ENCODE data around the gene PPEF2. TPM values are rescaled to one million over a fixed set of nuclear protein-coding genes. Genes with fewer than 3 reads are reported as not detected.

PPEF2 gene
- total RNA-seq, 1 experiment from 2014 or later = not detected

GRCh38 chr4:75821216-75821615 is 81.0 kb downstream of the PPEF2 start:
- no peaks in the 10 kb centered on the region for H3K9me3 ChIP-seq (ENCODE audit: control insufficient read depth, insufficient read depth, low read depth, low read length)
- no peaks in the 10 kb centered on the region for H3K27me3 ChIP-seq (ENCODE audit: control insufficient read depth, insufficient read depth, low read length)
- no peak for ATAC-seq
- intact Hi-C loops (cut with micrococcal nuclease; ENCODE audit: unreplicated experiment) (no loop called here), in situ Hi-C loops (cut with HindIII; ENCODE audit: low pct_unique_long_range_greater_than_20kb, low sequenced_read_pairs) (no loop called here)
- no TSS peak for BruUV-seq (replicated peaks)
- POLR2A ChIA-PET = no interaction called here
- no peak for DNase-seq (ENCODE audit: low read depth, low spot score)
- no peaks in the 10 kb centered on the region for H3K36me3 ChIP-seq (ENCODE audit: control insufficient read depth, insufficient read depth, low read length)
- H3K4me1 ChIP-seq (ENCODE audit: control insufficient read depth, insufficient read depth, low read length) = no peaks in the 10 kb centered on the region
- no peak overlapping the region for H3K4me3 ChIP-seq (ENCODE audit: low read depth in 2 of 2, low read length in 2 of 2)
- no peak for TF ChIP-seq TCF7L2 (IDR thresholded peaks at IDR 0.05; ENCODE audit: low read depth, low read length)
- no peak for TF ChIP-seq POLR2AphosphoS5 (IDR thresholded peaks at IDR 0.05; ENCODE audit: low read depth, low read length)
- TF ChIP-seq CTCF (IDR thresholded peaks at IDR 0.05) = no peak
- TF ChIP-seq REST (IDR thresholded peaks at IDR 0.05; ENCODE audit: insufficient read depth in 1 of 2, low read depth in 2 of 2, low read length in 1 of 2) = no peak
- TF ChIP-seq SIN3A (IDR thresholded peaks at IDR 0.05; ENCODE audit: borderline replicate concordance, insufficient read depth, low read depth, low read length) = no peak
- no peak overlapping the region for H3K27ac ChIP-seq (ENCODE audit: low read length)
- CTCF ChIA-PET = no interaction called here

- CTCF ChIA-PET = no interaction called here
- no TSS peak for BruUV-seq (replicated peaks)
- DNase-seq (ENCODE audit: low read depth, low spot score) (no peak), ATAC-seq (no peak)
- H3K36me3 ChIP-seq (ENCODE audit: control insufficient read depth, insufficient read depth, low read length) = no peaks in the 10 kb centered on the region
- POLR2A ChIA-PET = no interaction called here
- TF ChIP-seq CTCF (IDR thresholded peaks at IDR 0.05) = no peak
- no peak for TF ChIP-seq TCF7L2 (IDR thresholded peaks at IDR 0.05; ENCODE audit: low read depth, low read length)
- no peak for TF ChIP-seq SIN3A (IDR thresholded peaks at IDR 0.05; ENCODE audit: borderline replicate concordance, insufficient read depth, low read depth, low read length)
- TF ChIP-seq POLR2AphosphoS5 (IDR thresholded peaks at IDR 0.05; ENCODE audit: low read depth, low read length) = no peak
- no peak for TF ChIP-seq REST (IDR thresholded peaks at IDR 0.05; ENCODE audit: insufficient read depth in 1 of 2, low read depth in 2 of 2, low read length in 1 of 2)
- H3K27ac ChIP-seq (ENCODE audit: low read length) = no peak overlapping the region
- no peaks in the 10 kb centered on the region for H3K4me1 ChIP-seq (ENCODE audit: control insufficient read depth, insufficient read depth, low read length)
- no peaks in the 10 kb centered on the region for H3K27me3 ChIP-seq (ENCODE audit: control insufficient read depth, insufficient read depth, low read length)
- intact Hi-C loops (cut with micrococcal nuclease; ENCODE audit: unreplicated experiment) = no loop called here
- in situ Hi-C loops (cut with HindIII; ENCODE audit: low pct_unique_long_range_greater_than_20kb, low sequenced_read_pairs) = no loop called here
- no peaks in the 10 kb centered on the region for H3K9me3 ChIP-seq (ENCODE audit: control insufficient read depth, insufficient read depth, low read depth, low read length)
- H3K4me3 ChIP-seq (ENCODE audit: low read depth in 2 of 2, low read length in 2 of 2) = no peak overlapping the region
Measured at GRCh38 chr4:75820676-75821075, 81.6 kb downstream of the PPEF2 start.
